Measurements from ENCODE around the gene PHF21B. TPM values are rescaled to one million over a fixed set of nuclear protein-coding genes. Genes with fewer than 3 reads are reported as not detected.

Gene PHF21B
- total RNA-seq, 1 donor from 2014 or later: 37.4 TPM

GRCh38 chr22:45042263-45042662 lies 32.5 kb upstream of the PHF21B start:
- no peak overlapping the region for H3K27ac Mint-ChIP-seq
- H3K4me1 Mint-ChIP-seq (ENCODE audit: low read depth): peaks cover 4% of the 10 kb centered on the region
- TF ChIP-seq CTCF (IDR thresholded peaks at IDR 0.05; ENCODE audit: unreplicated experiment): no peak
- H3K9me3 Mint-ChIP-seq (ENCODE audit: low read depth): peaks cover 4% of the 10 kb centered on the region
- DNase-seq (ENCODE audit: low spot score, unreplicated experiment): no peak
- H3K4me3 Mint-ChIP-seq (ENCODE audit: low read depth): no peak overlapping the region
- H3K36me3 Mint-ChIP-seq (ENCODE audit: insufficient read depth): no peaks in the 10 kb centered on the region
- H3K27me3 Mint-ChIP-seq: peaks cover 16% of the 10 kb centered on the region

DNA sequence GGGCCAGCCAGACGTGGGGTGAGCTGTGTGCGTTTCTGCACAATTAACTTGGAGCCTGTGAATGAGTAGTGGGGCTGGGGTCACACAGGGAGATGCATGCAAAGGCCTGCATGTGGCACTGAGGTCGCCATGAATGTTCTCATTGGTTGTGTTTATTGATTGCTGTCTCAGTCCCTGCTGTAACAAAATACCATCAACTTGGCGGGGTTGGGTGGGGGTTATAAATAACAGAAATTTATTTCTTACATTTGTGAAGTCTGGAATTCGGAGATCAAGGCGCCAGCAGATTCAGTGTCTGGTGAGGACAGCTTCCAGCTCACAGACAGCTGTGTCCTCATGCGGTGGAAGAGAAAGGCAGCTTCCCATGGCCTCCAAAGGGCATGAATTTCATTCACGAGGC lies 29.3 kb upstream of the PHF21B start:
- DNase-seq (ENCODE audit: low spot score, unreplicated experiment): no peak
- no peak overlapping the region for H3K4me3 Mint-ChIP-seq (ENCODE audit: low read depth)
- H3K4me1 Mint-ChIP-seq (ENCODE audit: low read depth): peaks cover 3% of the 10 kb centered on the region
- peaks cover 17% of the 10 kb centered on the region for H3K27me3 Mint-ChIP-seq
- H3K27ac Mint-ChIP-seq: no peak overlapping the region
- H3K9me3 Mint-ChIP-seq (ENCODE audit: low read depth): peaks cover 4% of the 10 kb centered on the region
- no peak for TF ChIP-seq CTCF (IDR thresholded peaks at IDR 0.05; ENCODE audit: unreplicated experiment)
- no peaks in the 10 kb centered on the region for H3K36me3 Mint-ChIP-seq (ENCODE audit: insufficient read depth)

DNA sequence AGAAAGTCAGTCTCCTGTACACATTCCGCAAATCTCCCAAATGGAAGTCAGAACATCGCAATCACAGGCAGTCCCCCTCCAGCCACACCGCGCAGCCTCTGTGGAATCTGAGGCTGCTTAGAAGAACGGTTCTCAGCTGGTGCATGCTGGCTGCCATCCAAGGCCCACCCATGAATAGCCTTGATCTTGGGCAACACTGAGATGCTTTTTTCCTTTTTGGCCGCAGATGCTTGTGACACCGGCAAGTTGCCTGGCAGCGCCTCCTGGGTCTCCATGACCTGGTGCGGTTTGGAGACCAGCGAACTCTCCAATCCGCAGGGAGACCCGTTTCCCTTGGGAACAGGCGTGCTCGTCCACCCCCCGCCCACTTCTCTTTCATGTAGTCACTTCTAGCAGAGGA lies 26.3 kb upstream of the PHF21B start:
- Mint-ChIP-seq H3K27me3 (peaks cover 26% of the 10 kb centered on the region), H3K9me3 (ENCODE audit: low read depth) (peaks cover 4% of the 10 kb centered on the region), H3K36me3 (ENCODE audit: insufficient read depth) (no peaks in the 10 kb centered on the region), H3K4me3 (ENCODE audit: low read depth) (no peak overlapping the region), H3K27ac (no peak overlapping the region), H3K4me1 (ENCODE audit: low read depth) (peaks cover 3% of the 10 kb centered on the region)
- no peak for TF ChIP-seq CTCF (IDR thresholded peaks at IDR 0.05; ENCODE audit: unreplicated experiment)
- DNase-seq (ENCODE audit: low spot score, unreplicated experiment): no peak

GRCh38 chr22:45034821-45035220 lies 25.0 kb upstream of the PHF21B start:
- no peak for TF ChIP-seq CTCF (IDR thresholded peaks at IDR 0.05; ENCODE audit: unreplicated experiment)
- peaks cover 4% of the 10 kb centered on the region for H3K9me3 Mint-ChIP-seq (ENCODE audit: low read depth)
- H3K27ac Mint-ChIP-seq: no peak overlapping the region
- peaks cover 3% of the 10 kb centered on the region for H3K4me1 Mint-ChIP-seq (ENCODE audit: low read depth)
- no peaks in the 10 kb centered on the region for H3K36me3 Mint-ChIP-seq (ENCODE audit: insufficient read depth)
- DNase-seq (ENCODE audit: low spot score, unreplicated experiment): no peak
- H3K4me3 Mint-ChIP-seq (ENCODE audit: low read depth): no peak overlapping the region
- H3K27me3 Mint-ChIP-seq: peaks cover 24% of the 10 kb centered on the region

DNA sequence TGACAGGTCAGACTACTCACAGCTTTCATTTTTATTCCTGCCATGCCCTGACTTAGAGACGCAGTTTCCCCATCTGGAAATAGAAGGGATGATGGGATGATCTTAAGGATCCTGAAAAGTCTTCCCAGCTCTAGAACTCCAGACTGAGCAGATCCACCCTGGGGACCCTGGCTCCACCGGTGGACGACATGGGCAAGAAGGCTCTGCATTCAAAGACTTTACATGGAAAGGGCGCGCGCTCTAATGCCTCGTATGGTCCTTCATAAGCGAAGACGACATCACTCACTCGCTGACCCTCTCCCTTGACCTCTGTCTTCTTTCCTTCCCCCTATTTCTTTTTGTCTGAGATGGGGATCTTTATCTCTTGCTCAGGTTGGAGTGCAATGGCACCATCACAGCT lies 24.4 kb upstream of the PHF21B start:
- Mint-ChIP-seq H3K4me1 (ENCODE audit: low read depth) (peaks cover 3% of the 10 kb centered on the region), H3K4me3 (ENCODE audit: low read depth) (no peak overlapping the region), H3K36me3 (ENCODE audit: insufficient read depth) (no peaks in the 10 kb centered on the region), H3K27me3 (peaks cover 31% of the 10 kb centered on the region), H3K27ac (no peak overlapping the region), H3K9me3 (ENCODE audit: low read depth) (peaks cover 4% of the 10 kb centered on the region)
- no peak for TF ChIP-seq CTCF (IDR thresholded peaks at IDR 0.05; ENCODE audit: unreplicated experiment)
- DNase-seq (ENCODE audit: low spot score, unreplicated experiment): no peak
